MCF 10A (cell line): Measurements from ENCODE around the gene ITGA11. TPM values are rescaled to one million over a fixed set of nuclear protein-coding genes. Genes with fewer than 3 reads are reported as not detected.

ENCODE experiments used
- BruUV-seq: library from RNA; stranded (reverse); fragments of 400-500 nt; replicated peaks from 2 replicates; lab custom pipeline; 2021; lab: Mats Ljungman, UMichigan
- CTCF ChIA-PET: fragments of 300-600 bp; sonication (Branson Sonifier 250); formaldehyde crosslinking; extraction: SDS; loops from one replicate; lab custom pipeline; 2021; ENCODE audit warnings: antibody characterized with exemption, inconsistent platforms; lab: Yijun Ruan, JAX
- POLR2A ChIA-PET: fragments of 300-600, 350-650 bp; sonication (Branson Sonifier 250); formaldehyde crosslinking; extraction: SDS; loops from one replicate; lab custom pipeline; 2020; ENCODE audit warnings: antibody characterized with exemption, inconsistent platforms; lab: Yijun Ruan, JAX
- DNase-seq: peaks from one replicate; pipeline ENCODE4 v3.0.0-alpha.2; 2018; ENCODE audit not compliant: unreplicated experiment
- H3K27ac Mint-ChIP-seq: one replicate; pipeline ENCODE4 v1.8.0; 2022; ENCODE audit warnings: mild to moderate bottlenecking, low read depth, mixed read lengths; ENCODE audit not compliant: unreplicated experiment
- H3K27me3 Mint-ChIP-seq: one replicate; pipeline ENCODE4 v1.8.0; 2022; ENCODE audit warnings: mixed read lengths; ENCODE audit not compliant: insufficient read depth, unreplicated experiment
- H3K36me3 Mint-ChIP-seq: one replicate; pipeline ENCODE4 v1.8.0; 2022; ENCODE audit warnings: mild to moderate bottlenecking, moderate library complexity, mixed read lengths; ENCODE audit not compliant: insufficient read depth, unreplicated experiment
- H3K4me1 Mint-ChIP-seq: one replicate; pipeline ENCODE4 v1.8.0; 2022; ENCODE audit warnings: mixed read lengths; ENCODE audit not compliant: insufficient read depth, unreplicated experiment
- H3K4me3 Mint-ChIP-seq: one replicate; pipeline ENCODE4 v1.8.0; 2022; ENCODE audit warnings: mild to moderate bottlenecking, moderate library complexity, mixed read lengths; ENCODE audit not compliant: unreplicated experiment
- H3K9me3 Mint-ChIP-seq: one replicate; pipeline ENCODE4 v1.8.0; 2022; ENCODE audit warnings: mixed read lengths; ENCODE audit not compliant: unreplicated experiment
- CTCF ChIP-seq: fragments of 200-600 bp; IDR thresholded peaks from one replicate; pipeline ENCODE4 v1.8.0; 2022; ENCODE audit warnings: antibody characterized with exemption, mild to moderate bottlenecking; ENCODE audit not compliant: unreplicated experiment
- intact Hi-C: fragments of 100-400 bp; cut with micrococcal nuclease; formaldehyde crosslinking; loops from 2 replicates; pipeline ENCODE4 v1.14.1; 2022
- total RNA-seq: library from RNA; stranded (reverse); gene quantifications from 2 replicates; pipeline ENCODE4 v1.2.3, GENCODE V29; 2022

ITGA11 gene
- total RNA-seq, 1 experiment from 2014 or later: 0.19 TPM

- H3K27ac Mint-ChIP-seq: no peak overlapping the region
- no peaks in the 10 kb centered on the region for H3K4me1 Mint-ChIP-seq
- H3K27me3 Mint-ChIP-seq: no peaks in the 10 kb centered on the region
- POLR2A ChIA-PET: interaction anchor here (0.7 kb wide), 1 partner anchor 16 kb away, joined by 3 read pairs; no protein-coding TSS in a partner anchor
- no peak for DNase-seq
- TF ChIP-seq CTCF: no peak
- CTCF ChIA-PET: no interaction called here
- no TSS peak for BruUV-seq
- intact Hi-C loops: loop anchor here (2.0 kb wide), 1 partner anchor 65 kb away; no protein-coding TSS in a partner anchor
- no peaks in the 10 kb centered on the region for H3K9me3 Mint-ChIP-seq
- no peaks in the 10 kb centered on the region for H3K36me3 Mint-ChIP-seq
- no peak overlapping the region for H3K4me3 Mint-ChIP-seq
Observed at GRCh38 chr15:68371851-68372250, 60.1 kb downstream of the ITGA11 start.

GRCh38 chr15:68371160-68371559 lies 60.8 kb downstream of the ITGA11 start:
- no peak overlapping the region for H3K4me3 Mint-ChIP-seq
- no peaks in the 10 kb centered on the region for H3K9me3 Mint-ChIP-seq
- ChIA-PET CTCF (no interaction called here), POLR2A (no interaction called here)
- intact Hi-C loops: no loop called here
- no peak overlapping the region for H3K27ac Mint-ChIP-seq
- no peaks in the 10 kb centered on the region for H3K4me1 Mint-ChIP-seq
- TF ChIP-seq CTCF: no peak
- BruUV-seq: no TSS peak
- H3K27me3 Mint-ChIP-seq: no peaks in the 10 kb centered on the region
- H3K36me3 Mint-ChIP-seq: no peaks in the 10 kb centered on the region
- DNase-seq: no peak

GRCh38 chr15:68370768-68371151 lies 61.2 kb downstream of the ITGA11 start:
- no peak for TF ChIP-seq CTCF
- ChIA-PET CTCF (no interaction called here), POLR2A (no interaction called here)
- no TSS peak for BruUV-seq
- Mint-ChIP-seq H3K9me3 (no peaks in the 10 kb centered on the region), H3K27me3 (no peaks in the 10 kb centered on the region), H3K4me3 (no peak overlapping the region), H3K27ac (no peak overlapping the region), H3K36me3 (no peaks in the 10 kb centered on the region), H3K4me1 (no peaks in the 10 kb centered on the region)
- intact Hi-C loops: no loop called here
- no peak for DNase-seq

- BruUV-seq: no TSS peak
- Mint-ChIP-seq H3K27ac (no peak overlapping the region), H3K27me3 (no peaks in the 10 kb centered on the region), H3K4me1 (no peaks in the 10 kb centered on the region), H3K36me3 (no peaks in the 10 kb centered on the region), H3K9me3 (no peaks in the 10 kb centered on the region), H3K4me3 (no peak overlapping the region)
- ChIA-PET POLR2A (no interaction called here), CTCF (interaction anchor here (0.8 kb wide), 1 partner anchor 10 kb away, joined by 3 read pairs; no protein-coding TSS in a partner anchor)
- no peak for TF ChIP-seq CTCF
- no peak for DNase-seq
- intact Hi-C loops: no loop called here
Observed at GRCh38 chr15:68369931-68370767, 61.8 kb downstream of the ITGA11 start.
